NK-92 (cell line): ENCODE data around the gene RANBP2.

ENCODE experiments used
- DNase-seq: peaks from one replicate; lab custom pipeline; 2025; ENCODE audit not compliant: unreplicated experiment; lab: John Stamatoyannopoulos, UW

RANBP2 gene

GRCh38 chr2:108834620-108835019 lies 115.3 kb downstream of the RANBP2 start:
- DNase-seq, result no peak

- no peak for DNase-seq
Measured at GRCh38 chr2:108835040-108835439, 115.8 kb downstream of the RANBP2 start.
